Heart left ventricle (tissue), 16 donors: ENCODE measurements around the gene BID. TPM values are rescaled to one million over a fixed set of nuclear protein-coding genes. Genes with fewer than 3 reads are reported as not detected.

ENCODE experiments used
- ATAC-seq, 4 donors: fragments of 200-7000 bp; cut with Tn5 transposase; one replicate each; pipeline ENCODE4 v1.9.1; 2020 to 2022; ENCODE audit warnings: moderate library complexity in 4 of 4, mild to moderate bottlenecking in 3 of 4, moderate number of reproducible peaks in 1 of 4
- DNase-seq, 5 donors: peaks; one replicate each; pipeline ENCODE4 v3.0.0-alpha.2; 2020
- H3K27ac ChIP-seq, 12 donors: fragments of 200-600 bp; sonication (generic) in 4 of 12; one replicate each; pipeline versions ENCODE4 v1.5.0 to v1.8.0; 2016 to 2022; ENCODE audit warnings: mild to moderate bottlenecking in 2 of 12
- H3K27me3 ChIP-seq, 9 donors: fragments of 200-600 bp; sonication (generic) in 2 of 9; one replicate each; pipeline versions ENCODE4 v1.5.1 to v1.8.0; 2016 to 2022; ENCODE audit warnings: mild to moderate bottlenecking in 3 of 9
- H3K36me3 ChIP-seq, 9 donors: fragments of 200-600 bp; sonication (generic) in 2 of 9; one replicate each; pipeline versions ENCODE4 v1.5.0 to v1.8.0; 2018 to 2022; ENCODE audit warnings: mild to moderate bottlenecking in 2 of 9
- H3K4me1 ChIP-seq, 12 donors: fragments of 200-600 bp; sonication (generic) in 4 of 12; one replicate each; pipeline versions ENCODE4 v1.5.0 to v1.8.0; 2016 to 2022; ENCODE audit warnings: mild to moderate bottlenecking in 3 of 12
- H3K4me3 ChIP-seq, 12 donors: fragments of 200-600 bp; sonication (generic) in 4 of 12; one replicate each; pipeline versions ENCODE4 v1.5.0 to v1.8.0; 2017 to 2022; ENCODE audit warnings: mild to moderate bottlenecking in 9 of 12, moderate library complexity in 4 of 12
- H3K9me3 ChIP-seq, 12 donors: fragments of 200-600 bp; sonication (generic) in 4 of 12; one replicate each; pipeline versions ENCODE4 v1.5.0 to v1.8.0; 2016 to 2022; ENCODE audit warnings: mild to moderate bottlenecking in 1 of 12
- CTCF ChIP-seq, 12 donors: fragments of 200-600 bp; sonication (generic) in 4 of 12; IDR thresholded peaks; one replicate each; pipeline versions ENCODE4 v1.5.0 to v1.8.0; 2018 to 2022; ENCODE audit warnings: antibody characterized with exemption in 12 of 12, mild to moderate bottlenecking in 5 of 12
- POLR2A ChIP-seq, 2 donors: fragments of 450-650 bp; IDR thresholded peaks; one replicate each; pipeline ENCODE4 v1.6.1; 2017; ENCODE audit warnings: antibody characterized with exemption in 2 of 2, mild to moderate bottlenecking in 2 of 2, moderate library complexity in 2 of 2
- WGBS, 4 donors: extraction: QIAGEN DNeasy Blood & Tissue Kit in 2 of 4; methylation state at CpG; one replicate each; pipeline versions ENCODE4 v1.1.5 to v1.1.7; 2013 to 2018; 5-methylcytosine and 5-hydroxymethylcytosine counted together
- intact Hi-C, 10 donors: fragments of 100-400 bp; cut with DNase I; formaldehyde crosslinking; loops; one replicate each; pipeline versions ENCODE4 v1.11.1 to v1.14.2; 2022
- polyA plus RNA-seq, 2 donors: library from polyadenylated mRNA; stranded (reverse); fragments of 200-250 nt; gene quantifications; one replicate each; pipeline ENCODE4 v1.2.3, GENCODE V29; 2013
- total RNA-seq, 9 donors: library from RNA; depleted of rRNA in 2 of 9; stranded (reverse); fragments of >200 nt in 2 of 9; fragmentation: NEBNext Ultra II Directional in 3 of 9; extraction: Animal tissue kit (Norgen Biotek cat#: 25700) in 3 of 9; gene quantifications; one replicate each; pipeline versions ENCODE4 v1.1.0 to v1.2.4, GENCODE V29; 2016 to 2023
- donor health status: ischemic (EF 13 %, LVEDD 7.1; RV severe dilation, severe dysfunction).
- donor health status: healthy with polysubstance abuse.
- donor health status: DM: no; HTN: yes; CAD: no.
- donor health status: DM: no; HTN: no; CAD: no.
- donor health status: ischemic (EF 25% LVEDD 6.9; RV normal size, moderate dysfunction).
- donor health status: ischemic (EF 25% LVEDD 5.7; RV mildly dilated, moderate dysfunction).
- donor health status: healthy.
- donor health status: DM: yes; HTN: yes; CAD: no.
- donor health status: ischemic (EF 35%, LVEDD 5.7; RV mildly dilated, moderate dysfunction).
- donor health status: nonischemic (EF 11% LVEDD 7.7; RV severe dilation, severe dysfunction).
- donor health status: DM: yes; HTN: yes; CAD: no.
- donor health status: PGD.
- donor health status: ischemic (EF 29% LVEDD 5.4; RV normal size, mild dysfunction).
- donor health status: nonischemic (EF 23%, LVEDD 6.1; RV moderate dilation, normal function).

Gene BID
- total and polyA plus RNA-seq, 11 donors = 7.8 to 59.2 (median 20.9) TPM

GRCh38 chr22:17796695-17797094 lies 22.4 kb upstream of the BID start:
- ATAC-seq (no peak), DNase-seq (no peak)
- Histone ChIP-seq H3K9me3 (no peaks in the 10 kb centered on the region), H3K27me3 (no peaks in the 10 kb centered on the region), H3K36me3 (peaks cover 0 to 30% (median 2%) of the 10 kb centered on the region in 9 donors), H3K4me3 (no peak overlapping the region), H3K27ac (no peak overlapping the region), H3K4me1 (peaks cover 0 to 6% (median 0%) of the 10 kb centered on the region in 12 donors)
- intact Hi-C loops = loop anchor here in 1 of 10 donors (10.0 kb wide), 1 partner anchor 52 kb away; no protein-coding TSS in a partner anchor
- TF ChIP-seq POLR2A (IDR thresholded peaks at IDR 0.05) = no peak
- TF ChIP-seq CTCF (IDR thresholded peaks at IDR 0.05) = no peak
- 87 to 95% (median 92%) methylated on average over 5 of the region's 5 CpGs for WGBS, 4 donors

- no peak for DNase-seq
- intact Hi-C loops = loop anchor here in 1 of 10 donors (10.0 kb wide), 1 partner anchor 51 kb away; no protein-coding TSS in a partner anchor
These were observed 21.6 kb upstream of the BID start for GRCh38 chr22:17795661-17796548.

GRCh38 chr22:17794726-17795542 lies 20.7 kb upstream of the BID start:
- intact Hi-C loops = loop anchor here in 1 of 10 donors (10.0 kb wide), 1 partner anchor 50 kb away; no protein-coding TSS in a partner anchor
- H3K4me1 ChIP-seq = peaks cover 0 to 6% (median 0%) of the 10 kb centered on the region in 12 donors
- DNase-seq (no peak), ATAC-seq (no peak)
- H3K36me3 ChIP-seq = peaks cover 0 to 47% (median 9%) of the 10 kb centered on the region in 9 donors
- no peaks in the 10 kb centered on the region for H3K9me3 ChIP-seq
- 88 to 91% (median 90%) methylated on average over 22 to 25 of the region's 25 CpGs for WGBS, 4 donors
- no peak overlapping the region for H3K4me3 ChIP-seq
- no peaks in the 10 kb centered on the region for H3K27me3 ChIP-seq
- TF ChIP-seq CTCF (IDR thresholded peaks at IDR 0.05) (no peak), POLR2A (IDR thresholded peaks at IDR 0.05) (no peak)
- no peak overlapping the region for H3K27ac ChIP-seq

More at GRCh38 chr22:17795661-17796548, 21.6 kb upstream of the BID start:
- H3K4me3 ChIP-seq = no peak overlapping the region
- 91 to 94% (median 93%) methylated on average over 31 to 32 of the region's 32 CpGs for WGBS, 4 donors
- peaks cover 0 to 37% (median 2%) of the 10 kb centered on the region in 9 donors for H3K36me3 ChIP-seq
- H3K9me3 ChIP-seq = no peaks in the 10 kb centered on the region
- peaks cover 0 to 6% (median 0%) of the 10 kb centered on the region in 12 donors for H3K4me1 ChIP-seq
- ATAC-seq = no peak
- no peak for TF ChIP-seq POLR2A (IDR thresholded peaks at IDR 0.05)
- TF ChIP-seq CTCF (IDR thresholded peaks at IDR 0.05) = no peak
- no peak overlapping the region for H3K27ac ChIP-seq
- H3K27me3 ChIP-seq = no peaks in the 10 kb centered on the region
